Uterus (tissue), 2 donors: ENCODE results near the gene PTPRU.

Experiments used
- CTCF ChIP-seq, 4 experiments: fragments of 200-600 bp in 2 of 4; fragments of 450-650 bp in 2 of 4; sonication (generic) in 2 of 4; IDR thresholded peaks; one replicate each; pipeline ENCODE4 v1.5.1; 2016 to 2019; ENCODE audit warnings: antibody characterized with exemption in 4 of 4, mild to moderate bottlenecking in 2 of 4, moderate library complexity in 1 of 4
- POLR2A ChIP-seq, 2 donors: fragments of 450-650 bp; IDR thresholded peaks; one replicate each; pipeline ENCODE4 v1.6.1; 2016; ENCODE audit warnings: antibody characterized with exemption in 2 of 2, mild to moderate bottlenecking in 1 of 2, moderate library complexity in 1 of 2

DNA sequence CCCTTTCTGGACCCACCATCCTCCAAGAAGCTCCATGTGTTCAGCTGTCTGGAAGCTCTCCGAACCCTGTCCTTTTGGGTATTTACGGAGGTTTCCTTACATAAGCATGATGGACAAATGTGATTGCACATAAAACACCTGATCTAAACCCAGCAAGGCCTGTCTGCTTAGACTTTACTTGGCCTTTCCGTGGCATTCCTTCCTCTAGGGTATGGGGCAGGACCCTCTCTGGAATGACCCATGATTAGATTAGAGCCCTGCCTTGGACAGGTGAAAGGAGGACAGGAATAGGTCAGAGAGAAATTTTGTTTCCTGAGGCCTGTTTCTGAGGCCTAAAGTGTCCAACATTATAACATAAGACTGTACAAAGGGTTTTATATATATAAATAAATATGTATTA lies 16.9 kb downstream of the PTPRU start:
- TF ChIP-seq CTCF (IDR thresholded peaks at IDR 0.05) (no peak), POLR2A (IDR thresholded peaks at IDR 0.05) (no peak)
